Mesenchymal stem cell (in vitro differentiated cells and primary cell): ENCODE results near the gene EVC.

ENCODE experiments used
- DNase-seq: peaks from one replicate; pipeline ENCODE4 v3.0.0-alpha.2; 2013
- H2AFZ ChIP-seq: one replicate; pipeline ENCODE4 v1.6.1; 2013; ENCODE audit warnings: low read depth, mild to moderate bottlenecking, control low read depth, inconsistent platforms, low read length, moderate library complexity
- H2AK5ac ChIP-seq: 2 replicates; pipeline ENCODE4 v1.6.1; 2013; ENCODE audit warnings: low read length, moderate library complexity, mild to moderate bottlenecking, inconsistent platforms; ENCODE audit not compliant: severe bottlenecking
- H2BK120ac ChIP-seq: one replicate; pipeline ENCODE4 v1.6.1; 2013; ENCODE audit warnings: low read depth, mild to moderate bottlenecking, inconsistent platforms, low read length, moderate library complexity
- H2BK12ac ChIP-seq, 2 experiments: one replicate each; pipeline ENCODE4 v1.6.1; 2013; ENCODE audit warnings: inconsistent platforms in 2 of 2, low read length in 2 of 2, mild to moderate bottlenecking in 2 of 2, moderate library complexity in 2 of 2, control low read depth in 1 of 2
- H2BK15ac ChIP-seq: one replicate; pipeline ENCODE4 v1.6.1; 2013; ENCODE audit warnings: mild to moderate bottlenecking, low read depth, inconsistent platforms; ENCODE audit not compliant: poor library complexity, severe bottlenecking
- H2BK5ac ChIP-seq: 2 replicates; pipeline ENCODE4 v1.6.1; 2013; ENCODE audit warnings: low read depth, mild to moderate bottlenecking, low read length, control low read depth, inconsistent platforms; ENCODE audit not compliant: poor library complexity, severe bottlenecking
- H3K14ac ChIP-seq, 2 experiments: one replicate each; pipeline ENCODE4 v1.6.1; 2013; ENCODE audit warnings: inconsistent platforms in 2 of 2, low read length in 2 of 2, control low read depth in 1 of 2, mild to moderate bottlenecking in 1 of 2, moderate library complexity in 1 of 2
- H3K18ac ChIP-seq, 2 experiments: one replicate each; pipeline ENCODE4 v1.6.1; 2013; ENCODE audit warnings: inconsistent platforms in 2 of 2, low read length in 2 of 2, control low read depth in 1 of 2, low read depth in 1 of 2, mild to moderate bottlenecking in 1 of 2
- H3K23ac ChIP-seq, 2 experiments: one replicate each; pipeline ENCODE4 v1.6.1; 2013; ENCODE audit warnings: inconsistent platforms in 2 of 2, low read length in 2 of 2, mild to moderate bottlenecking in 2 of 2, moderate library complexity in 2 of 2, control low read depth in 1 of 2
- H3K27ac ChIP-seq: 2 replicates; pipeline ENCODE4 v1.5.1; 2013; ENCODE audit warnings: mild to moderate bottlenecking, moderate library complexity, low read length, control low read depth, inconsistent platforms; ENCODE audit not compliant: poor library complexity, severe bottlenecking
- H3K27me3 ChIP-seq, 2 experiments: 2 replicates each; pipeline versions ENCODE4 v1.6.1 to v1.7.0; 2013; ENCODE audit warnings: low read length in 2 of 2, mild to moderate bottlenecking in 2 of 2, moderate library complexity in 2 of 2, control low read depth in 1 of 2, inconsistent platforms in 1 of 2; ENCODE audit not compliant: control insufficient read depth in 1 of 2, insufficient read depth in 1 of 2
- H3K36me3 ChIP-seq, 2 experiments: 2 replicates each; pipeline versions ENCODE4 v1.6.1 to v1.7.0; 2013; ENCODE audit warnings: low read length in 2 of 2, control low read depth in 1 of 2, inconsistent platforms in 1 of 2, low read depth in 1 of 2, mild to moderate bottlenecking in 1 of 2; ENCODE audit not compliant: insufficient read depth in 2 of 2, control insufficient read depth in 1 of 2
- H3K4ac ChIP-seq, 2 experiments: one replicate each; pipeline ENCODE4 v1.6.1; 2013; ENCODE audit warnings: inconsistent platforms in 2 of 2, low read length in 2 of 2, mild to moderate bottlenecking in 2 of 2, moderate library complexity in 2 of 2, control low read depth in 1 of 2, low read depth in 1 of 2
- H3K4me1 ChIP-seq: 2 replicates; pipeline ENCODE4 v1.6.1; 2013; ENCODE audit warnings: low read depth, low read length, control low read depth; ENCODE audit not compliant: control insufficient read depth, insufficient read depth
- H3K4me2 ChIP-seq: 2 replicates; pipeline ENCODE4 v1.6.1; 2013; ENCODE audit warnings: low read length, mild to moderate bottlenecking, inconsistent platforms; ENCODE audit not compliant: poor library complexity, severe bottlenecking
- H3K4me3 ChIP-seq, 2 experiments: 2 replicates each; pipeline versions ENCODE4 v1.5.1 to v1.7.0; 2013; ENCODE audit warnings: low read length in 2 of 2, mild to moderate bottlenecking in 2 of 2, control low read depth in 1 of 2, low read depth in 1 of 2; ENCODE audit not compliant: insufficient read depth in 1 of 2
- H3K79me1 ChIP-seq: replicated peaks from 2 replicates; pipeline ENCODE4 v1.6.1; 2013; ENCODE audit warnings: mild to moderate bottlenecking, control low read depth, low read length, inconsistent platforms; ENCODE audit not compliant: poor library complexity, severe bottlenecking
- H3K9ac ChIP-seq: 2 replicates; pipeline ENCODE4 v1.7.0; 2013; ENCODE audit warnings: mild to moderate bottlenecking, low read length, moderate library complexity
- H3K9me3 ChIP-seq: 2 replicates; pipeline ENCODE4 v1.7.0; 2013; ENCODE audit warnings: mild to moderate bottlenecking, low read length; ENCODE audit not compliant: control insufficient read depth
- H4K8ac ChIP-seq: one replicate; pipeline ENCODE4 v1.6.1; 2013; ENCODE audit warnings: inconsistent platforms, mild to moderate bottlenecking, low read length, moderate library complexity
- H4K91ac ChIP-seq: one replicate; pipeline ENCODE4 v1.6.1; 2013; ENCODE audit warnings: mild to moderate bottlenecking, low read length, inconsistent platforms
- WGBS: methylation state at CpG from one replicate; pipeline ENCODE4 v1.1.7; 2013; ENCODE audit warnings: mixed read lengths; 5-methylcytosine and 5-hydroxymethylcytosine counted together

The EVC gene

DNA sequence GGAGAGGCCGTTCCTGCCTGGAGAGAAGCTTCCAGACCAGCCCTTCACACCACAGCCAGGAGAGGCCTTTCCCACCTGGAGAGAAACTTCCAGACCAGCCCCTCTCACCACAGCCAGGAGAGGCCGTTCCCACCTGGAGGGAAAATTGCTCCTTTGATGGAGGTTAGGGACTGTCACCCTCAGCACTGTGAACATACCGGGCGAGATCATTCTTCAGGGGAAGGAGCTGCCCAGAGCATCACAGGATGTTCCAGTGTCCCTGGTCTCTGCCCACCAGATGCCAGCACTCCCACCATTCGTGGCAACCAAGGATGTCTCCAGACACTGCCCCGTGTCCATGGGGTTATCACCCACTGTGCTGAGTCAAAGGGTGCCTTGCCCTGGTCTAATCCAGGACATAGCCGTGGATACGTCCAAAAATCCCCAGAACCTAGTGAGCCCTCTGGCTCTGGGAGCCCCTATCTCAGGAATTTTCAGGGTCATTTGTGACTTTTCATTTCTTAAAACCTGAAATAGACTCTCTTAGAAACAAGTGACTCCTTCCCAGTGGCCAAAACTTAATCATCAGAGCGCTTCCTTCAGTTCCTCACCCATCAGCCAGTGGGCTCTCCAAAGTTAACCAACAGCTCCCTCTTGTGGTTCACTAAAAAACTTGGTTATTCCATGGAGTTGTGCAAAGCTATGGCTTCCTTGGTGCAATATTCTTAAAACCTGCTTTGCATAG, 101.7 kb downstream of the EVC start:
- H2AK5ac ChIP-seq, result no peak overlapping the region
- no peak overlapping the region for H3K4ac ChIP-seq
- peaks cover 34% of the 10 kb centered on the region for H3K79me1 ChIP-seq
- peak; percentile 75 for DNase-seq
- no peaks in the 10 kb centered on the region for H3K27me3 ChIP-seq
- no peak overlapping the region for H2BK15ac ChIP-seq
- H2BK5ac ChIP-seq, result no peak overlapping the region
- H4K91ac ChIP-seq, result no peak overlapping the region
- H3K4me3 ChIP-seq, result no peak overlapping the region
- H3K23ac ChIP-seq, result no peak overlapping the region
- H2BK120ac ChIP-seq, result no peak overlapping the region
- peaks cover 93 to 98% of the 10 kb centered on the region in 2 experiments for H3K36me3 ChIP-seq
- no peak overlapping the region for H2AFZ ChIP-seq
- no peak overlapping the region for H4K8ac ChIP-seq
- no peak overlapping the region for H3K14ac ChIP-seq
- no peak overlapping the region for H2BK12ac ChIP-seq
- no peak overlapping the region for H3K4me2 ChIP-seq
- H3K9ac ChIP-seq, result peak overlapping the region; percentile 55
- H3K27ac ChIP-seq, result no peak overlapping the region
- H3K4me1 ChIP-seq, result peaks cover 8% of the 10 kb centered on the region
- no peak overlapping the region for H3K18ac ChIP-seq
- 89% methylated on average over 8 of the region's 9 CpGs for whole genome bisulfite sequencing
- no peaks in the 10 kb centered on the region for H3K9me3 ChIP-seq

DNA sequence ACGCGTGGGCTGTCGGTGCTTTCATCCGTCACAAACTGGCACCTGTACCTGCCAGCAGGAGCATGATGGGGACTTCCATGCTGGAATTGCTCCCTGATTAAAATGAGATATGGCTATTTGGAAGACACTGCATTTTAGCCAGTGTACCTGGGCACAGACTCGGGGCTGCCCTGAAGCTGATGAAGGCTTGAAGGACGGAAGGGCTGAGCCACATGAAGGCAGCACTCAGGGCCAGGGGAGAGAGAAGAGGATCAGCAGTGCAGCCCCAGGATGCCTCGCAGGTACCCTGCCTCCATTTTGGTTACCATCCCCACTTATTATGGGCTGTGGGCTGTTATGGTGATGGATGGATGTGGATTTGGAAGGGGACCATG, 102.9 kb downstream of the EVC start:
- H3K9me3 ChIP-seq, result no peaks in the 10 kb centered on the region
- no peak overlapping the region for H3K4me3 ChIP-seq
- H3K9ac ChIP-seq, result no peak overlapping the region
- H3K18ac ChIP-seq, result no peak overlapping the region
- H3K79me1 ChIP-seq, result peaks cover 34% of the 10 kb centered on the region
- H3K4me2 ChIP-seq, result no peak overlapping the region
- H3K27me3 ChIP-seq, result no peaks in the 10 kb centered on the region
- H2BK5ac ChIP-seq, result no peak overlapping the region
- H3K4ac ChIP-seq, result no peak overlapping the region
- no peak overlapping the region for H3K27ac ChIP-seq
- peaks cover 2% of the 10 kb centered on the region for H3K4me1 ChIP-seq
- H4K8ac ChIP-seq, result no peak overlapping the region
- 90% methylated on average over 6 of the region's 7 CpGs for whole genome bisulfite sequencing
- peaks cover 87 to 99% of the 10 kb centered on the region in 2 experiments for H3K36me3 ChIP-seq
- DNase-seq, result no peak
- H2AFZ ChIP-seq, result no peak overlapping the region
- H3K23ac ChIP-seq, result no peak overlapping the region
- no peak overlapping the region for H2BK12ac ChIP-seq
- no peak overlapping the region for H3K14ac ChIP-seq
- no peak overlapping the region for H2BK120ac ChIP-seq
- no peak overlapping the region for H2AK5ac ChIP-seq
- no peak overlapping the region for H2BK15ac ChIP-seq
- H4K91ac ChIP-seq, result no peak overlapping the region

DNA sequence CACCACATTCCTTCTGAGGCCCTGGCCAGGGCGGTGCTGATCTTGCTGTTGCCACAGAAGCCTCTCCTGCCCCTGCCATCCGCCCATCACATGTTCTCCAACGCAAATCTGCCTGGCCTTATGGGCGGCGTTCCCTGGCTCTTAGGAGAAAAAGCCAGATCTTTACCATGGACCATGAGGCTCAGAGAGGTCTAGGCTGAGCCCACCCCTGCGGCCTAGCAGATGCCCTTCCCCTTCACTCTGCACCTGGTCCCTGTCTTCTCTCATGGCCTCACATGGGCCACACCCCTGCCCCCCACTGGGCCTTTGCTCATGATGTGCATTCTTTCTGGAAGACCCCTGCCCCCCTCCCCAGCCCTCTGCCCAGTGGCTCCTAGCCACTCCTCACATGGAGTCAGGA, 103.4 kb downstream of the EVC start:
- Histone ChIP-seq H2AK5ac (no peak overlapping the region), H3K23ac (no peak overlapping the region), H3K14ac (no peak overlapping the region), H4K8ac (no peak overlapping the region), H3K4ac (no peak overlapping the region), H3K18ac (no peak overlapping the region), H3K79me1 (peaks cover 34% of the 10 kb centered on the region), H3K4me1 (peaks cover 2% of the 10 kb centered on the region), H2AFZ (no peak overlapping the region), H3K9me3 (no peaks in the 10 kb centered on the region), H3K27me3 (no peaks in the 10 kb centered on the region), H2BK5ac (no peak overlapping the region), H3K9ac (no peak overlapping the region), H3K4me2 (no peak overlapping the region), H3K36me3 (peaks cover 85 to 99% of the 10 kb centered on the region in 2 experiments), H2BK12ac (no peak overlapping the region), H3K27ac (no peak overlapping the region), H3K4me3 (no peak overlapping the region), H4K91ac (no peak overlapping the region), H2BK15ac (no peak overlapping the region), H2BK120ac (no peak overlapping the region)
- no peak for DNase-seq
- 95% methylated on average over 6 of the region's 6 CpGs for WGBS

DNA sequence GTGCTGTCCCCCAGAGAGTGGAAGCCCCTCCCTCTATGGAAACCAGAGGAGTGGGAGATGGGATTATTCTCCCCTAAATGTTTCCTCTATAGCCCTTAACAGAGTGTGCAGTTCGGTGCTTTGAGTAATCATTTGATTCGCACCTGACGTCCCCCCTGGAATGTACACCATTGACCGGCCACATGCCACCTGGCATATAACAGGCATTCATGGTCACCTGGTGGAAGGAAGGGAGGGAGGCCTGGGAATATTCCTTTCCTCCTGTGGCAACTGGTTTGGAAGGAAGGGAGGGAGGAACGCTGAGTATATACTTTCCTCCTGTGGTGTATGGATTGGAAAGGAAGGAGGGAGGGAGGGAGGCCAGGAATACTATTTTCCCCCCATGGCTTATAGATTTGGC, 104.6 kb downstream of the EVC start:
- H3K23ac ChIP-seq, result no peak overlapping the region
- H3K27me3 ChIP-seq, result no peaks in the 10 kb centered on the region
- H3K27ac ChIP-seq, result no peak overlapping the region
- no peak for DNase-seq
- no peak overlapping the region for H4K91ac ChIP-seq
- no peak overlapping the region for H3K4me3 ChIP-seq
- no peaks in the 10 kb centered on the region for H3K9me3 ChIP-seq
- 98% methylated on average over 4 of the region's 5 CpGs for WGBS
- H3K79me1 ChIP-seq, result peaks cover 34% of the 10 kb centered on the region
- no peak overlapping the region for H2BK5ac ChIP-seq
- no peak overlapping the region for H3K4ac ChIP-seq
- no peak overlapping the region for H3K14ac ChIP-seq
- H3K4me1 ChIP-seq, result peaks cover 2% of the 10 kb centered on the region
- peaks cover 83 to 99% of the 10 kb centered on the region in 2 experiments for H3K36me3 ChIP-seq
- no peak overlapping the region for H2BK12ac ChIP-seq
- no peak overlapping the region for H2AK5ac ChIP-seq
- no peak overlapping the region for H3K9ac ChIP-seq
- H2BK120ac ChIP-seq, result no peak overlapping the region
- no peak overlapping the region for H2BK15ac ChIP-seq
- no peak overlapping the region for H2AFZ ChIP-seq
- no peak overlapping the region for H3K18ac ChIP-seq
- H3K4me2 ChIP-seq, result no peak overlapping the region
- no peak overlapping the region for H4K8ac ChIP-seq
